Neural progenitor cell (in vitro differentiated cells): ENCODE measurements around the gene ZBBX.

Experiments used
- CTCF ChIP-seq: fragments of 200-600 bp; sonication (generic); IDR thresholded peaks from 2 replicates; pipeline ENCODE4 v1.5.1; 2017; ENCODE audit warnings: antibody characterized with exemption, mild to moderate bottlenecking
- EZH2 ChIP-seq: fragments of 200-600 bp; sonication (generic); IDR thresholded peaks from 2 replicates; pipeline ENCODE4 v1.6.1; 2017; ENCODE audit warnings: antibody characterized with exemption, mild to moderate bottlenecking, moderate library complexity
- EZH2phosphoT487 ChIP-seq: fragments of 200-600 bp; sonication (generic); IDR thresholded peaks from 2 replicates; pipeline ENCODE4 v1.6.1; 2017; ENCODE audit warnings: antibody characterized with exemption

- TF ChIP-seq CTCF (no peak), EZH2 (no peak), EZH2phosphoT487 (no peak)
These were observed 74.7 kb downstream of the ZBBX start for GRCh38 chr3:167305340-167305890.
